ENCODE measurements around the gene PSIP1.

Gene PSIP1

GRCh38 chr9:15498246-15498995 lies 12.3 kb downstream of the PSIP1 start:
- Histone ChIP-seq H3K4me3 (ENCODE audit: low read depth, low read length) (no peak overlapping the region), H3K27me3 (ENCODE audit: control insufficient read depth, insufficient read depth, low read length) (no peaks in the 10 kb centered on the region), H3K9ac (ENCODE audit: low read depth, low read length) (no peak overlapping the region), H3K36me3 (ENCODE audit: control insufficient read depth, insufficient read depth, low read length) (peaks cover 7% of the 10 kb centered on the region), H3K9me3 (ENCODE audit: control insufficient read depth, insufficient read depth, low read length) (no peaks in the 10 kb centered on the region), H3K4me1 (ENCODE audit: control insufficient read depth, insufficient read depth, low read length) (no peaks in the 10 kb centered on the region)

DNA sequence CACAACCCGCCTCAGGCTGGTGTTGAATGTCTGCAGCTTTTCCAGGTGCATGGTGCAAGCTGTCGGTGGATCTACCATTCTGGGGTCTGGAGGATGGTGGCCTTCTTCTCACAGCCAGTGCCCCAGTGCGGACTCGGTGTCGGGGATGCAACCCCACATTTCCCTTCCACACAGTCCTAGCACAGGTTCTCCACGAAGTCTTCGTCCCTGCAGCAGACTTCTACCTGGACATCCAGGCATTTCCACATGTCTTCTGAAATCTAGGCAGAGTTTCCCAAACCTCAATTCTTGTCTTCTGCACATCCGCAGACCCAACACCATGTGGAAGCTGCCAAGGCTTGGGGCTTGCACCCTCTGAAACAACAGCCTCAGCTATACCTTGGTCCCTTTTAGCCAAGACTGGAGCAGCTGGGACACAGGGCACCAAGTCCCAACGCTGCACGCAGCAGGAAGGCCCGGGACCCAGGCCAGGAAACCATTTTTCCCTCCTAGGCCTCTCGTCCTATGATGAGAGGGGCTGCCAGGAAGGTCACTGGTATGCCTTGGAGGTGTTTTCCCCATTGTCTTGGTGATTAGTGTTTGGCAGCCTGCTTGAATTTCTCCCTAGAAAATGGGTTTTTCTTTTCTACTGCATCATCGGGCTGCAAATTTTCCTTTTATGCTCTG lies 18.2 kb downstream of the PSIP1 start:
- no peaks in the 10 kb centered on the region for H3K4me1 ChIP-seq (ENCODE audit: control insufficient read depth, insufficient read depth, low read length)
- H3K9me3 ChIP-seq (ENCODE audit: control insufficient read depth, insufficient read depth, low read length) = peaks cover 12% of the 10 kb centered on the region
- H3K27me3 ChIP-seq (ENCODE audit: control insufficient read depth, insufficient read depth, low read length) = no peaks in the 10 kb centered on the region
- no peak overlapping the region for H3K4me3 ChIP-seq (ENCODE audit: low read depth, low read length)
- H3K36me3 ChIP-seq (ENCODE audit: control insufficient read depth, insufficient read depth, low read length) = peaks cover 33% of the 10 kb centered on the region
- H3K9ac ChIP-seq (ENCODE audit: low read depth, low read length) = no peak overlapping the region

- Histone ChIP-seq H3K9me3 (ENCODE audit: control insufficient read depth, insufficient read depth, low read length) (peaks cover 12% of the 10 kb centered on the region), H3K27me3 (ENCODE audit: control insufficient read depth, insufficient read depth, low read length) (no peaks in the 10 kb centered on the region), H3K36me3 (ENCODE audit: control insufficient read depth, insufficient read depth, low read length) (peaks cover 32% of the 10 kb centered on the region), H3K4me3 (ENCODE audit: low read depth, low read length) (no peak overlapping the region), H3K4me1 (ENCODE audit: control insufficient read depth, insufficient read depth, low read length) (no peaks in the 10 kb centered on the region), H3K9ac (ENCODE audit: low read depth, low read length) (no peak overlapping the region)
Measured at GRCh38 chr9:15491950-15492349, 18.8 kb downstream of the PSIP1 start.

DNA sequence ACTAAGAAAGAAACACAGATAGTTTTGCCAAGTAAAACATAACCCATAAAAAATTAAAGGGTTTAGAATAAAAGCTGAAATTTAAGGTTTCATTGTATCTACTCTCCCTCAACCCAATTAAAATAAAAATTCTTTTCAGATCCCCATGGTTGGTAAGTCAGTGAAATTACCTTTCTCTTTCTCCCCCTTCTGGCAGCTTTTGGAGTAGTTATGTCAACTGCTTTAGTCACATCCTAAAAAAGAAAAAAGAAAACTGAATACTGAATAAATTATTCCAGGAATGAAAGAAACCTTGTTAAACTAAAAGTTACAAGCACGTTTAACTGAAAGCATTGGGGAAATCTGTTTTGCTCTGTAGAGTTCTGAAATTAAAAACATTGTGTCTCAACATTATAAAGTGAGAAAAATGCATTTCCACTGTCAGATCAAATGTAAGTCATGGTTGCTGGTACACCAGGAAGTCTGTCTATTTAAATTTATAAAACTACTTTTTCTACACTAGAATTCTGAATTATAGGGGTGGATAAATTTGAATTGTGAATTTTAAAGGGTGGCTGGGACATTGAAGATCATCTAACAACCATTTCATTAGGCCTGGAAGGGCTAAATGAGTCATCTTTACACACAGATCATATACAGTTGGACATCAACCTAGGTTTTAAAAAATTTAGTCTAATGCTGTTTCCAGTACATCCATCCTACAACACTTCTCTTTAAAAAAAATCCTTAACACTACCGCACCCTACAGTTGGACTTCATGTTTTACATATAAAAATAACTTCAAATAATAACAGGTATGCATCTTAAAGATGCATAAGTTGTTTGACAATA lies 24.7 kb downstream of the PSIP1 start:
- no peak overlapping the region for H3K9ac ChIP-seq (ENCODE audit: low read depth, low read length)
- H3K4me1 ChIP-seq (ENCODE audit: control insufficient read depth, insufficient read depth, low read length) = peaks cover 8% of the 10 kb centered on the region
- peaks cover 17% of the 10 kb centered on the region for H3K36me3 ChIP-seq (ENCODE audit: control insufficient read depth, insufficient read depth, low read length)
- no peaks in the 10 kb centered on the region for H3K9me3 ChIP-seq (ENCODE audit: control insufficient read depth, insufficient read depth, low read length)
- no peaks in the 10 kb centered on the region for H3K27me3 ChIP-seq (ENCODE audit: control insufficient read depth, insufficient read depth, low read length)
- H3K4me3 ChIP-seq (ENCODE audit: low read depth, low read length) = no peak overlapping the region

GRCh38 chr9:15484802-15485201 lies 26.0 kb downstream of the PSIP1 start:
- H3K9ac ChIP-seq (ENCODE audit: low read depth, low read length) = no peak overlapping the region
- H3K4me1 ChIP-seq (ENCODE audit: control insufficient read depth, insufficient read depth, low read length) = peaks cover 10% of the 10 kb centered on the region
- H3K27me3 ChIP-seq (ENCODE audit: control insufficient read depth, insufficient read depth, low read length) = no peaks in the 10 kb centered on the region
- peaks cover 14% of the 10 kb centered on the region for H3K36me3 ChIP-seq (ENCODE audit: control insufficient read depth, insufficient read depth, low read length)
- H3K4me3 ChIP-seq (ENCODE audit: low read depth, low read length) = no peak overlapping the region
- no peaks in the 10 kb centered on the region for H3K9me3 ChIP-seq (ENCODE audit: control insufficient read depth, insufficient read depth, low read length)

- Histone ChIP-seq H3K36me3 (ENCODE audit: control insufficient read depth, insufficient read depth, low read length) (peaks cover 5% of the 10 kb centered on the region), H3K27me3 (ENCODE audit: control insufficient read depth, insufficient read depth, low read length) (no peaks in the 10 kb centered on the region), H3K9me3 (ENCODE audit: control insufficient read depth, insufficient read depth, low read length) (no peaks in the 10 kb centered on the region), H3K9ac (ENCODE audit: low read depth, low read length) (no peak overlapping the region), H3K4me1 (ENCODE audit: control insufficient read depth, insufficient read depth, low read length) (peaks cover 10% of the 10 kb centered on the region), H3K4me3 (ENCODE audit: low read depth, low read length) (no peak overlapping the region)
Measured at GRCh38 chr9:15482146-15482545, 28.6 kb downstream of the PSIP1 start.

DNA sequence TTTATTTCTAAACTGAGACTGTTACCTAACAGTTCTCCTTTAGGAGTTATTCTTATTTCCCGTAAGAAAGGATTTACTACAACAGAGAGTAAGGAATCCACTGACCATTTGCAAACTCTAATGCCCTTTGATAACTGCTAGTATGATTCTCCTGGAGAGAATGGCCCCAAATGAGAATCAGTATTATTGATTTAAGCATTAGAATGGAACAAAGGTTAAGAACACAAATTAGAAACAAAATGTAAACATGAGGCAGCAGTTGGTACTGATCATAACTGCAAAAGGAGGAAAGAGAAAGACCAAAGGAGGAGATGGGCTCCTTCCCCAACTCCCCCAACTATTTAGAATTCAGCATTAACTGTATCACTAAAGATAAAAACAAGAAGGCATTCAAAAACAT lies 30.7 kb downstream of the PSIP1 start:
- Histone ChIP-seq H3K4me3 (ENCODE audit: low read depth, low read length) (no peak overlapping the region), H3K27me3 (ENCODE audit: control insufficient read depth, insufficient read depth, low read length) (no peaks in the 10 kb centered on the region), H3K4me1 (ENCODE audit: control insufficient read depth, insufficient read depth, low read length) (peaks cover 10% of the 10 kb centered on the region), H3K9me3 (ENCODE audit: control insufficient read depth, insufficient read depth, low read length) (no peaks in the 10 kb centered on the region), H3K9ac (ENCODE audit: low read depth, low read length) (no peak overlapping the region), H3K36me3 (ENCODE audit: control insufficient read depth, insufficient read depth, low read length) (peaks cover 5% of the 10 kb centered on the region)

GRCh38 chr9:15475923-15476536 lies 34.7 kb downstream of the PSIP1 start:
- no peaks in the 10 kb centered on the region for H3K27me3 ChIP-seq (ENCODE audit: control insufficient read depth, insufficient read depth, low read length)
- H3K36me3 ChIP-seq (ENCODE audit: control insufficient read depth, insufficient read depth, low read length) = peaks cover 2% of the 10 kb centered on the region

DNA sequence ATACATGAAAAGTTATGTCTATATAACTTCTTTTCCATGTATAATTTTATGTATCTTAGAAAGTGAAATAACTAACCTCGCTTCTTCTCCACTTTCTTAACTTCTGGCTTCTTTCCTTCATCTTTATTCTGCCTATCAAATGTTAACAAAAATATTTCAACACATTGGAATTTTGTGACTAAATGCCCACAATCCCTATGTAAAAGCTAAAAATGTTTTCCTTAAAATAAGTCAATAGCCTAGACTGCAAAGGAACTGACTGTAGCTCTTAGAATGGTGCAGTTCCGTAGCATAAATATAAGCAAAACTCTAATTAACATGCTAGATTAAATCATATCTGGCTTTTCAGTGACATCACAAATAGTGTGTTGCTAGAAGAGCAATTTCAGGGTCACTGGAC lies 40.9 kb downstream of the PSIP1 start:
- H3K4me3 ChIP-seq (ENCODE audit: low read depth, low read length) = no peak overlapping the region
- no peaks in the 10 kb centered on the region for H3K27me3 ChIP-seq (ENCODE audit: control insufficient read depth, insufficient read depth, low read length)
- H3K4me1 ChIP-seq (ENCODE audit: control insufficient read depth, insufficient read depth, low read length) = no peaks in the 10 kb centered on the region
- no peaks in the 10 kb centered on the region for H3K9me3 ChIP-seq (ENCODE audit: control insufficient read depth, insufficient read depth, low read length)
- peaks cover 9% of the 10 kb centered on the region for H3K36me3 ChIP-seq (ENCODE audit: control insufficient read depth, insufficient read depth, low read length)
- H3K9ac ChIP-seq (ENCODE audit: low read depth, low read length) = no peak overlapping the region

More at GRCh38 chr9:15475923-15476536, 34.7 kb downstream of the PSIP1 start:
- Histone ChIP-seq H3K9ac (ENCODE audit: low read depth, low read length) (no peak overlapping the region), H3K9me3 (ENCODE audit: control insufficient read depth, insufficient read depth, low read length) (no peaks in the 10 kb centered on the region), H3K4me3 (ENCODE audit: low read depth, low read length) (no peak overlapping the region), H3K4me1 (ENCODE audit: control insufficient read depth, insufficient read depth, low read length) (peaks cover 2% of the 10 kb centered on the region)

GRCh38 chr9:15469406-15469805 lies 41.4 kb downstream of the PSIP1 start:
- Histone ChIP-seq H3K4me3 (ENCODE audit: low read depth, low read length) (no peak overlapping the region), H3K9ac (ENCODE audit: low read depth, low read length) (no peak overlapping the region), H3K9me3 (ENCODE audit: control insufficient read depth, insufficient read depth, low read length) (no peaks in the 10 kb centered on the region), H3K27me3 (ENCODE audit: control insufficient read depth, insufficient read depth, low read length) (no peaks in the 10 kb centered on the region), H3K36me3 (ENCODE audit: control insufficient read depth, insufficient read depth, low read length) (peaks cover 9% of the 10 kb centered on the region), H3K4me1 (ENCODE audit: control insufficient read depth, insufficient read depth, low read length) (no peaks in the 10 kb centered on the region)

DNA sequence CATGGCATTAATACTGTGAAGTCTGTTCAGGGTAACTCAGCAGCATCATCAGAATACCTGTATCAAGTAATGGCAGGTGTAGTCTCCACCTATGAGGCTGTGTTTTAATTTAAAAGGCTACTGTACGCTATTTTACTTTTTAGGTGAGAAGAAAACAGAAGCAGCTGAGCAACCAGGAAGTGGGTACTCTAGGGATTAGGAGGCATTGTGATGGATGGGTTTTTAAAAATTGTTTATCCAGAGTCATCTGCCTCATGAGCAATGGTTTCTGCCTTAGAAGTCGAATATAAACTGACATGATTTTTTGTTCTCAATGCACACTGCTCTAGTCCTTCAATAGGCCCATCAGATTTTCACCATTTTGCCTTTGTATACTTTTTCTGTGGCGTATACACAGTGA lies 42.6 kb downstream of the PSIP1 start:
- Histone ChIP-seq H3K4me1 (ENCODE audit: control insufficient read depth, insufficient read depth, low read length) (no peaks in the 10 kb centered on the region), H3K36me3 (ENCODE audit: control insufficient read depth, insufficient read depth, low read length) (peaks cover 9% of the 10 kb centered on the region), H3K9ac (ENCODE audit: low read depth, low read length) (no peak overlapping the region), H3K27me3 (ENCODE audit: control insufficient read depth, insufficient read depth, low read length) (no peaks in the 10 kb centered on the region), H3K4me3 (ENCODE audit: low read depth, low read length) (no peak overlapping the region), H3K9me3 (ENCODE audit: control insufficient read depth, insufficient read depth, low read length) (no peaks in the 10 kb centered on the region)
